SK-N-SH (cell line): Measurements from ENCODE around the gene PABPC1L. TPM values are rescaled to one million over a fixed set of nuclear protein-coding genes. Genes with fewer than 3 reads are reported as not detected.
A peak's percentile ranks its signal among the peaks of the same experiment; 100 is the strongest.

Experiments used
- CTCF ChIA-PET: fragments of 300-600, 350-600 bp; formaldehyde crosslinking; extraction: SDS; loops from one replicate; lab custom pipeline; 2021; lab: Yijun Ruan, JAX
- POLR2A ChIA-PET: fragments of 350-600 bp; sonication (Branson Sonifier 250); formaldehyde crosslinking; extraction: SDS; loops from one replicate; lab custom pipeline; 2020; ENCODE audit warnings: antibody characterized with exemption, inconsistent platforms; lab: Yijun Ruan, JAX
- DNase-seq: peaks from one replicate; pipeline ENCODE4 v3.0.0; 2012
- H2AFZ ChIP-seq: fragments of 200-600 bp; sonication (generic); 2 replicates; pipeline ENCODE4 v1.8.1; 2016; ENCODE audit warnings: antibody characterized with exemption, mild to moderate bottlenecking, low read depth
- H3F3A ChIP-seq: fragments of 200-600 bp; sonication (generic); replicated peaks from 2 replicates; pipeline ENCODE3; 2016; ENCODE audit warnings: antibody characterized with exemption, mild to moderate bottlenecking; ENCODE audit not compliant: insufficient read depth
- H3K27ac ChIP-seq, 2 experiments: fragments of 200-500 bp in 1 of 2; fragments of 200-600 bp in 1 of 2; sonication (Bioruptor generic) in 1 of 2; sonication (generic), shearing (Covaris generic) in 1 of 2; 2 replicates each; pipeline versions ENCODE4 v1.5.1 to v1.6.1; 2014 to 2016; ENCODE audit warnings: low read depth in 2 of 2, inconsistent platforms in 1 of 2, low read length in 1 of 2, mild to moderate bottlenecking in 1 of 2, mixed read lengths in 1 of 2
- H3K27me3 ChIP-seq: fragments of 200-600 bp; sonication (generic), shearing (Covaris generic); 2 replicates; pipeline ENCODE4 v1.6.1; 2016; ENCODE audit warnings: mixed run types; ENCODE audit not compliant: insufficient read depth
- H3K36me3 ChIP-seq, 2 experiments: fragments of 200-500 bp in 1 of 2; fragments of 200-600 bp in 1 of 2; sonication (Bioruptor generic) in 1 of 2; sonication (generic) in 1 of 2; replicated peaks in 1 of 2; 2 replicates each; pipeline versions ENCODE3 to v1.5.1; 2014 to 2016; ENCODE audit warnings: low read length in 1 of 2, mild to moderate bottlenecking in 1 of 2; ENCODE audit not compliant: insufficient read depth in 2 of 2, control insufficient read depth in 1 of 2
- H3K4me1 ChIP-seq, 2 experiments: fragments of 200-500 bp in 1 of 2; fragments of 200-600 bp in 1 of 2; sonication (Bioruptor generic) in 1 of 2; sonication (generic), shearing (Covaris generic) in 1 of 2; 2 replicates each; pipeline versions ENCODE4 v1.5.1 to v1.6.1; 2014 to 2016; ENCODE audit warnings: low read depth in 1 of 2, low read length in 1 of 2, mixed run types in 1 of 2; ENCODE audit not compliant: insufficient read depth in 2 of 2, control insufficient read depth in 1 of 2
- H3K4me2 ChIP-seq: fragments of 200-600 bp; sonication (generic), shearing (Covaris generic); 2 replicates; pipeline ENCODE4 v1.6.1; 2017; ENCODE audit warnings: mixed run types
- H3K4me3 ChIP-seq, 2 experiments: fragments of 200-500 bp in 1 of 2; fragments of 200-600 bp in 1 of 2; sonication (Bioruptor generic) in 1 of 2; sonication (generic), shearing (Covaris generic) in 1 of 2; 2 replicates each; pipeline versions ENCODE4 v1.5.1 to v1.8.1; 2014 to 2016; ENCODE audit warnings: low read depth in 2 of 2, inconsistent platforms in 1 of 2, low read length in 1 of 2, mild to moderate bottlenecking in 1 of 2, mixed read lengths in 1 of 2, moderate library complexity in 1 of 2
- H3K79me2 ChIP-seq: fragments of 200-600 bp; sonication (generic); 2 replicates; pipeline ENCODE4 v1.8.1; 2017; ENCODE audit warnings: mild to moderate bottlenecking; ENCODE audit not compliant: insufficient read depth
- H3K9ac ChIP-seq: fragments of 200-600 bp; sonication (generic); 2 replicates; pipeline ENCODE4 v1.6.1; 2017; ENCODE audit warnings: mixed run types
- H3K9me2 ChIP-seq: fragments of 200-600 bp; sonication (generic); 2 replicates; pipeline ENCODE4 v1.6.1; 2017; ENCODE audit warnings: mixed run types
- H3K9me3 ChIP-seq: fragments of 200-600 bp; sonication (generic); 2 replicates; pipeline ENCODE4 v1.6.1; 2017; ENCODE audit warnings: mixed run types, mild to moderate bottlenecking, moderate library complexity
- H4K20me1 ChIP-seq: fragments of 200-600 bp; sonication (generic); 2 replicates; pipeline ENCODE4 v1.6.1; 2017; ENCODE audit warnings: mild to moderate bottlenecking, mixed run types; ENCODE audit not compliant: insufficient read depth
- ELF1 ChIP-seq: IDR thresholded peaks from 2 replicates; pipeline ENCODE4 v1.4.0; 2012
- EP300 ChIP-seq, 2 experiments: IDR thresholded peaks; 2 replicates each; pipeline versions ENCODE4 v1.4.0 to v1.6.1; 2012; ENCODE audit warnings: borderline replicate concordance in 1 of 2, low read depth in 1 of 2, low read length in 1 of 2
- FOXM1 ChIP-seq: IDR thresholded peaks from 2 replicates; pipeline ENCODE4 v1.4.0; 2012; ENCODE audit warnings: low read depth, mild to moderate bottlenecking
- JUND ChIP-seq: IDR thresholded peaks from 2 replicates; pipeline ENCODE4 v1.4.0; 2012
- MAX ChIP-seq: IDR thresholded peaks from 2 replicates; pipeline ENCODE4 v1.4.0; 2012; ENCODE audit warnings: low read depth
- RCOR1 ChIP-seq: fragments of 150-350 bp; IDR thresholded peaks from 2 replicates; pipeline ENCODE4 v1.6.1; 2017; ENCODE audit warnings: antibody characterized with exemption, low read length
- REST ChIP-seq: IDR thresholded peaks from 2 replicates; pipeline ENCODE4 v1.6.1; 2012; ENCODE audit warnings: mild to moderate bottlenecking, low read depth, low read length, moderate library complexity
- RFX5 ChIP-seq: IDR thresholded peaks from 2 replicates; pipeline ENCODE4 v1.6.1; 2012; ENCODE audit warnings: mild to moderate bottlenecking, improper control_type of control experiment, low read length
- RXRA ChIP-seq: IDR thresholded peaks from 2 replicates; pipeline ENCODE4 v1.4.0; 2012; ENCODE audit warnings: low read depth, mild to moderate bottlenecking, borderline replicate concordance
- TAF1 ChIP-seq: IDR thresholded peaks from 2 replicates; pipeline ENCODE4 v1.6.1; 2012; ENCODE audit warnings: low read depth, mild to moderate bottlenecking, low read length, moderate library complexity, borderline replicate concordance
- TEAD4 ChIP-seq: IDR thresholded peaks from 2 replicates; pipeline ENCODE4 v1.4.0; 2012; ENCODE audit warnings: mild to moderate bottlenecking, borderline replicate concordance; ENCODE audit not compliant: insufficient read depth
- USF2 ChIP-seq: fragments of 150-350 bp; IDR thresholded peaks from 2 replicates; pipeline ENCODE4 v1.6.1; 2017; ENCODE audit warnings: antibody characterized with exemption, low read length, low read depth, borderline replicate concordance
- YY1 ChIP-seq: IDR thresholded peaks from 2 replicates; pipeline ENCODE4 v1.4.0; 2012; ENCODE audit warnings: low read depth, mild to moderate bottlenecking
- ZBTB33 ChIP-seq: IDR thresholded peaks from 2 replicates; pipeline ENCODE4 v1.4.0; 2012; ENCODE audit warnings: low read depth, borderline replicate concordance
- WGBS: methylation state at CpG from one replicate; pipeline ENCODE4 v1.1.6; 2017; ENCODE audit warnings: low lambda C conversion rate; 5-methylcytosine and 5-hydroxymethylcytosine counted together
- polyA plus RNA-seq, 3 experiments: library from polyadenylated mRNA; depleted of rRNA; stranded (reverse); fragments of >200 nt; gene quantifications; 2 replicates each; pipeline ENCODE4 v1.2.3, GENCODE V29; 2012

Gene PABPC1L
- polyA plus RNA-seq, 1 of the 3 experiments (the other 2 are of a cell fraction), result 205 TPM

GRCh38 chr20:44886266-44886651, 23.6 kb upstream of the PABPC1L start (continued):
- no peak for TF ChIP-seq REST
- no peak for TF ChIP-seq RXRA
- no peak for TF ChIP-seq EP300 (IDR thresholded peaks at IDR 0.05; ENCODE audit: borderline replicate concordance in 1 of 2, low read depth in 1 of 2, low read length in 1 of 2)
- TF ChIP-seq ZBTB33, result no peak

GRCh38 chr20:44886828-44887227, 23.0 kb upstream of the PABPC1L start:
- peaks cover 25 to 31% of the 10 kb centered on the region in 2 experiments for H3K36me3 ChIP-seq
- no peak overlapping the region for H2AFZ ChIP-seq
- peak overlapping the region; percentile 0 to 91; a peak in 3 of 4 replicates for H3K27ac ChIP-seq
- CTCF ChIA-PET, result no interaction called here
- H4K20me1 ChIP-seq, result peaks cover 58% of the 10 kb centered on the region
- POLR2A ChIA-PET, result no interaction called here
- H3K9me2 ChIP-seq, result no peaks in the 10 kb centered on the region
- 2% methylated on average over 2 of the region's 2 CpGs for WGBS
- peaks cover 14 to 19% of the 10 kb centered on the region in 2 experiments; a peak in 3 of 4 replicates for H3K4me1 ChIP-seq
- no peak for DNase-seq
- H3K4me3 ChIP-seq, result peak overlapping the region; percentile 90 to 95
- H3K79me2 ChIP-seq, result peaks cover 63% of the 10 kb centered on the region
- no peaks in the 10 kb centered on the region for H3K9me3 ChIP-seq
- H3K4me2 ChIP-seq, result peak overlapping the region; percentile 91
- no peak for TF ChIP-seq MAX
- TF ChIP-seq FOXM1, result no peak
- no peak for TF ChIP-seq RCOR1
- no peak for TF ChIP-seq ELF1
- TF ChIP-seq JUND, result no peak
- no peak for TF ChIP-seq TAF1
- TF ChIP-seq USF2, result no peak
- TF ChIP-seq TEAD4, result no peak
- no peak for TF ChIP-seq RFX5
- TF ChIP-seq YY1, result no peak
- no peaks in the 10 kb centered on the region for H3K27me3 ChIP-seq
- peaks cover 6% of the 10 kb centered on the region for H3F3A ChIP-seq
- H3K9ac ChIP-seq, result peak overlapping the region; percentile 96
